SK-N-SH (cell line): Measurements from ENCODE around the gene DIS3. TPM values are rescaled to one million over a fixed set of nuclear protein-coding genes. Genes with fewer than 3 reads are reported as not detected.

Experiments
- CTCF ChIA-PET: fragments of 300-600, 350-600 bp; formaldehyde crosslinking; extraction: SDS; loops from one replicate; lab custom pipeline; 2021; lab: Yijun Ruan, JAX
- POLR2A ChIA-PET: fragments of 350-600 bp; sonication (Branson Sonifier 250); formaldehyde crosslinking; extraction: SDS; loops from one replicate; lab custom pipeline; 2020; ENCODE audit warnings: antibody characterized with exemption, inconsistent platforms; lab: Yijun Ruan, JAX
- DNase-seq: peaks from one replicate; pipeline ENCODE4 v3.0.0; 2012
- H2AFZ ChIP-seq: fragments of 200-600 bp; sonication (generic); 2 replicates; pipeline ENCODE4 v1.8.1; 2016; ENCODE audit warnings: antibody characterized with exemption, mild to moderate bottlenecking, low read depth
- H3F3A ChIP-seq: fragments of 200-600 bp; sonication (generic); replicated peaks from 2 replicates; pipeline ENCODE3; 2016; ENCODE audit warnings: antibody characterized with exemption, mild to moderate bottlenecking; ENCODE audit not compliant: insufficient read depth
- H3K27ac ChIP-seq, 2 experiments: fragments of 200-500 bp in 1 of 2; fragments of 200-600 bp in 1 of 2; sonication (Bioruptor generic) in 1 of 2; sonication (generic), shearing (Covaris generic) in 1 of 2; 2 replicates each; pipeline versions ENCODE4 v1.5.1 to v1.6.1; 2014 to 2016; ENCODE audit warnings: low read depth in 2 of 2, inconsistent platforms in 1 of 2, low read length in 1 of 2, mild to moderate bottlenecking in 1 of 2, mixed read lengths in 1 of 2
- H3K27me3 ChIP-seq: fragments of 200-600 bp; sonication (generic), shearing (Covaris generic); 2 replicates; pipeline ENCODE4 v1.6.1; 2016; ENCODE audit warnings: mixed run types; ENCODE audit not compliant: insufficient read depth
- H3K36me3 ChIP-seq, 2 experiments: fragments of 200-500 bp in 1 of 2; fragments of 200-600 bp in 1 of 2; sonication (Bioruptor generic) in 1 of 2; sonication (generic) in 1 of 2; replicated peaks in 1 of 2; 2 replicates each; pipeline versions ENCODE3 to v1.5.1; 2014 to 2016; ENCODE audit warnings: low read length in 1 of 2, mild to moderate bottlenecking in 1 of 2; ENCODE audit not compliant: insufficient read depth in 2 of 2, control insufficient read depth in 1 of 2
- H3K4me1 ChIP-seq, 2 experiments: fragments of 200-500 bp in 1 of 2; fragments of 200-600 bp in 1 of 2; sonication (Bioruptor generic) in 1 of 2; sonication (generic), shearing (Covaris generic) in 1 of 2; 2 replicates each; pipeline versions ENCODE4 v1.5.1 to v1.6.1; 2014 to 2016; ENCODE audit warnings: low read depth in 1 of 2, low read length in 1 of 2, mixed run types in 1 of 2; ENCODE audit not compliant: insufficient read depth in 2 of 2, control insufficient read depth in 1 of 2
- H3K4me2 ChIP-seq: fragments of 200-600 bp; sonication (generic), shearing (Covaris generic); 2 replicates; pipeline ENCODE4 v1.6.1; 2017; ENCODE audit warnings: mixed run types
- H3K4me3 ChIP-seq, 2 experiments: fragments of 200-500 bp in 1 of 2; fragments of 200-600 bp in 1 of 2; sonication (Bioruptor generic) in 1 of 2; sonication (generic), shearing (Covaris generic) in 1 of 2; 2 replicates each; pipeline versions ENCODE4 v1.5.1 to v1.8.1; 2014 to 2016; ENCODE audit warnings: low read depth in 2 of 2, inconsistent platforms in 1 of 2, low read length in 1 of 2, mild to moderate bottlenecking in 1 of 2, mixed read lengths in 1 of 2, moderate library complexity in 1 of 2
- H3K79me2 ChIP-seq: fragments of 200-600 bp; sonication (generic); 2 replicates; pipeline ENCODE4 v1.8.1; 2017; ENCODE audit warnings: mild to moderate bottlenecking; ENCODE audit not compliant: insufficient read depth
- H3K9ac ChIP-seq: fragments of 200-600 bp; sonication (generic); 2 replicates; pipeline ENCODE4 v1.6.1; 2017; ENCODE audit warnings: mixed run types
- H3K9me2 ChIP-seq: fragments of 200-600 bp; sonication (generic); 2 replicates; pipeline ENCODE4 v1.6.1; 2017; ENCODE audit warnings: mixed run types
- H3K9me3 ChIP-seq: fragments of 200-600 bp; sonication (generic); 2 replicates; pipeline ENCODE4 v1.6.1; 2017; ENCODE audit warnings: mixed run types, mild to moderate bottlenecking, moderate library complexity
- H4K20me1 ChIP-seq: fragments of 200-600 bp; sonication (generic); 2 replicates; pipeline ENCODE4 v1.6.1; 2017; ENCODE audit warnings: mild to moderate bottlenecking, mixed run types; ENCODE audit not compliant: insufficient read depth
- ELF1 ChIP-seq: IDR thresholded peaks from 2 replicates; pipeline ENCODE4 v1.4.0; 2012
- EZH2phosphoT487 ChIP-seq: fragments of 200-600 bp; sonication (generic); IDR thresholded peaks from 2 replicates; pipeline ENCODE4 v1.6.1; 2017; ENCODE audit warnings: low read depth, mixed run types, mild to moderate bottlenecking, antibody characterized with exemption, moderate library complexity, borderline replicate concordance
- FOSL2 ChIP-seq: IDR thresholded peaks from 2 replicates; pipeline ENCODE4 v1.4.0; 2012; ENCODE audit warnings: low read depth, mild to moderate bottlenecking, moderate library complexity, borderline replicate concordance
- GATA2 ChIP-seq: sonication (generic); formaldehyde crosslinking; IDR thresholded peaks from 2 replicates; pipeline ENCODE4 v1.5.0; 2020; ENCODE audit warnings: mild to moderate bottlenecking, missing genetic modification reagents
- JUND ChIP-seq: IDR thresholded peaks from 2 replicates; pipeline ENCODE4 v1.4.0; 2012
- MEF2A ChIP-seq: IDR thresholded peaks from 2 replicates; pipeline ENCODE4 v1.4.0; 2012; ENCODE audit warnings: low read depth, borderline replicate concordance
- MXI1 ChIP-seq: IDR thresholded peaks from 2 replicates; pipeline ENCODE4 v1.6.1; 2012; ENCODE audit warnings: mild to moderate bottlenecking, low read depth, low read length, improper control_type of control experiment
- NFIC ChIP-seq: IDR thresholded peaks from 2 replicates; pipeline ENCODE4 v1.4.0; 2012; ENCODE audit warnings: borderline replicate concordance
- NRF1 ChIP-seq: IDR thresholded peaks from 2 replicates; pipeline ENCODE4 v1.6.1; 2012; ENCODE audit warnings: low read depth, mild to moderate bottlenecking, low read length
- POLR2AphosphoS5 ChIP-seq: IDR thresholded peaks from 2 replicates; pipeline ENCODE4 v1.6.1; 2012; ENCODE audit warnings: low read depth, low read length
- REST ChIP-seq: IDR thresholded peaks from 2 replicates; pipeline ENCODE4 v1.6.1; 2012; ENCODE audit warnings: mild to moderate bottlenecking, low read depth, low read length, moderate library complexity
- RXRA ChIP-seq: IDR thresholded peaks from 2 replicates; pipeline ENCODE4 v1.4.0; 2012; ENCODE audit warnings: low read depth, mild to moderate bottlenecking, borderline replicate concordance
- SIN3A ChIP-seq: IDR thresholded peaks from 2 replicates; pipeline ENCODE4 v1.6.1; 2012; ENCODE audit warnings: low read depth, mild to moderate bottlenecking, low read length, moderate library complexity, borderline replicate concordance
- TAF1 ChIP-seq: IDR thresholded peaks from 2 replicates; pipeline ENCODE4 v1.6.1; 2012; ENCODE audit warnings: low read depth, mild to moderate bottlenecking, low read length, moderate library complexity, borderline replicate concordance
- TCF12 ChIP-seq: IDR thresholded peaks from 2 replicates; pipeline ENCODE4 v1.4.0; 2012
- TEAD4 ChIP-seq: IDR thresholded peaks from 2 replicates; pipeline ENCODE4 v1.4.0; 2012; ENCODE audit warnings: mild to moderate bottlenecking, borderline replicate concordance; ENCODE audit not compliant: insufficient read depth
- USF1 ChIP-seq: IDR thresholded peaks from 2 replicates; pipeline ENCODE4 v1.4.0; 2012; ENCODE audit warnings: low read depth, borderline replicate concordance
- WGBS: methylation state at CpG from one replicate; pipeline ENCODE4 v1.1.6; 2017; ENCODE audit warnings: low lambda C conversion rate; 5-methylcytosine and 5-hydroxymethylcytosine counted together
- polyA plus RNA-seq, 3 experiments: library from polyadenylated mRNA; depleted of rRNA; stranded (reverse); fragments of >200 nt; gene quantifications; 2 replicates each; pipeline ENCODE4 v1.2.3, GENCODE V29; 2012

The DIS3 gene
- polyA plus RNA-seq, 1 of the 3 experiments (the other 2 are of a cell fraction) = 15.7 TPM

- Histone ChIP-seq H3K9me3 (no peaks in the 10 kb centered on the region), H3F3A (peaks cover 20% of the 10 kb centered on the region), H3K27me3 (no peaks in the 10 kb centered on the region), H3K27ac (no peak overlapping the region), H3K9ac (no peak overlapping the region), H3K36me3 (peaks cover 42 to 52% of the 10 kb centered on the region in 2 experiments), H3K4me3 (no peak overlapping the region), H3K9me2 (no peaks in the 10 kb centered on the region), H3K4me1 (no peaks in the 10 kb centered on the region), H2AFZ (no peak overlapping the region), H3K79me2 (peaks cover 16% of the 10 kb centered on the region; the same call in 1 of the 2 replicates), H3K4me2 (no peak overlapping the region), H4K20me1 (no peaks in the 10 kb centered on the region)
- POLR2A ChIA-PET = no interaction called here
- 86% methylated on average over 1 of the region's 1 CpG for WGBS
- CTCF ChIA-PET = no interaction called here
- TF ChIP-seq JUND (no peak), EZH2phosphoT487 (no peak), POLR2AphosphoS5 (no peak), TCF12 (no peak)
- no peak for DNase-seq
Measured at GRCh38 chr13:72804301-72804700, 22.6 kb upstream of the DIS3 start.

GRCh38 chr13:72798817-72799216 is 17.1 kb upstream of the DIS3 start:
- TF ChIP-seq GATA2 (CRISPR knock-in tag) = no peak
- TF ChIP-seq TCF12 = no peak
- no peak for TF ChIP-seq REST
- TF ChIP-seq USF1 = no peak
- TF ChIP-seq SIN3A = no peak
- TF ChIP-seq FOSL2 = no peak
- no peak for TF ChIP-seq MXI1
- TF ChIP-seq NRF1 = no peak
- no peak for TF ChIP-seq TAF1
- TF ChIP-seq RXRA = no peak
- no peak for TF ChIP-seq TEAD4
- TF ChIP-seq POLR2AphosphoS5 = no peak
- no peak for TF ChIP-seq NFIC
- no peak for TF ChIP-seq MEF2A
- TF ChIP-seq ELF1 = no peak
- TF ChIP-seq, all 33 proteins: peak for 0
- peaks cover 23% of the 10 kb centered on the region for H3K79me2 ChIP-seq
- no peaks in the 10 kb centered on the region for H4K20me1 ChIP-seq
- no peak overlapping the region for H2AFZ ChIP-seq
- ChIA-PET CTCF (no interaction called here), POLR2A (no interaction called here)
- H3F3A ChIP-seq = no peaks in the 10 kb centered on the region
- no peak overlapping the region for H3K4me2 ChIP-seq
- H3K9me2 ChIP-seq = no peaks in the 10 kb centered on the region
- H3K9me3 ChIP-seq = no peaks in the 10 kb centered on the region
- WGBS = 75% methylated on average over 3 of the region's 3 CpGs
- no peaks in the 10 kb centered on the region for H3K4me1 ChIP-seq
- H3K27me3 ChIP-seq = no peaks in the 10 kb centered on the region
- no peak overlapping the region for H3K9ac ChIP-seq
- H3K36me3 ChIP-seq = peaks cover 58 to 82% of the 10 kb centered on the region in 2 experiments
- DNase-seq = no peak
- no peak overlapping the region for H3K4me3 ChIP-seq
- no peak overlapping the region for H3K27ac ChIP-seq
